AG09309 (cell line): ENCODE data around the gene PRR29.

Source experiments
- DNase-seq: peaks from one replicate; pipeline ENCODE4 v3.0.0-alpha.2; 2010; ENCODE audit warnings: low read depth
- H3K4me3 ChIP-seq: 2 replicates; pipeline ENCODE4 v1.5.1; 2011; ENCODE audit warnings: mild to moderate bottlenecking, low read depth, low read length, moderate library complexity; ENCODE audit not compliant: control insufficient read depth
- TF ChIP-seq, protein P1 (sequence below): IDR thresholded peaks from 2 replicates; pipeline ENCODE4 v1.5.1; 2011; ENCODE audit warnings: mild to moderate bottlenecking, low read depth, low read length, inconsistent platforms; ENCODE audit not compliant: insufficient read depth, control insufficient read depth; ENCODE audit errors: missing control alignments

Gene PRR29

GRCh38 chr17:64001763-64002529, 3.8 kb downstream of the PRR29 start:
- DNase-seq: no peak
- no peak overlapping the region for H3K4me3 ChIP-seq
- TF ChIP-seq, protein P1, sequence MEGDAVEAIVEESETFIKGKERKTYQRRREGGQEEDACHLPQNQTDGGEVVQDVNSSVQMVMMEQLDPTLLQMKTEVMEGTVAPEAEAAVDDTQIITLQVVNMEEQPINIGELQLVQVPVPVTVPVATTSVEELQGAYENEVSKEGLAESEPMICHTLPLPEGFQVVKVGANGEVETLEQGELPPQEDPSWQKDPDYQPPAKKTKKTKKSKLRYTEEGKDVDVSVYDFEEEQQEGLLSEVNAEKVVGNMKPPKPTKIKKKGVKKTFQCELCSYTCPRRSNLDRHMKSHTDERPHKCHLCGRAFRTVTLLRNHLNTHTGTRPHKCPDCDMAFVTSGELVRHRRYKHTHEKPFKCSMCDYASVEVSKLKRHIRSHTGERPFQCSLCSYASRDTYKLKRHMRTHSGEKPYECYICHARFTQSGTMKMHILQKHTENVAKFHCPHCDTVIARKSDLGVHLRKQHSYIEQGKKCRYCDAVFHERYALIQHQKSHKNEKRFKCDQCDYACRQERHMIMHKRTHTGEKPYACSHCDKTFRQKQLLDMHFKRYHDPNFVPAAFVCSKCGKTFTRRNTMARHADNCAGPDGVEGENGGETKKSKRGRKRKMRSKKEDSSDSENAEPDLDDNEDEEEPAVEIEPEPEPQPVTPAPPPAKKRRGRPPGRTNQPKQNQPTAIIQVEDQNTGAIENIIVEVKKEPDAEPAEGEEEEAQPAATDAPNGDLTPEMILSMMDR: no peak

GRCh38 chr17:64002658-64003525, 4.7 kb downstream of the PRR29 start:
- no peak for DNase-seq
- H3K4me3 ChIP-seq: no peak overlapping the region
- TF ChIP-seq, protein P1: no peak

GRCh38 chr17:64003526-64004121, 5.5 kb downstream of the PRR29 start:
- no peak for DNase-seq
- TF ChIP-seq, protein P1: no peak
- H3K4me3 ChIP-seq: no peak overlapping the region

- no peak overlapping the region for H3K4me3 ChIP-seq
- TF ChIP-seq, protein P1: no peak
- no peak for DNase-seq
These were observed 6.1 kb downstream of the PRR29 start for GRCh38 chr17:64004218-64004770.

DNA sequence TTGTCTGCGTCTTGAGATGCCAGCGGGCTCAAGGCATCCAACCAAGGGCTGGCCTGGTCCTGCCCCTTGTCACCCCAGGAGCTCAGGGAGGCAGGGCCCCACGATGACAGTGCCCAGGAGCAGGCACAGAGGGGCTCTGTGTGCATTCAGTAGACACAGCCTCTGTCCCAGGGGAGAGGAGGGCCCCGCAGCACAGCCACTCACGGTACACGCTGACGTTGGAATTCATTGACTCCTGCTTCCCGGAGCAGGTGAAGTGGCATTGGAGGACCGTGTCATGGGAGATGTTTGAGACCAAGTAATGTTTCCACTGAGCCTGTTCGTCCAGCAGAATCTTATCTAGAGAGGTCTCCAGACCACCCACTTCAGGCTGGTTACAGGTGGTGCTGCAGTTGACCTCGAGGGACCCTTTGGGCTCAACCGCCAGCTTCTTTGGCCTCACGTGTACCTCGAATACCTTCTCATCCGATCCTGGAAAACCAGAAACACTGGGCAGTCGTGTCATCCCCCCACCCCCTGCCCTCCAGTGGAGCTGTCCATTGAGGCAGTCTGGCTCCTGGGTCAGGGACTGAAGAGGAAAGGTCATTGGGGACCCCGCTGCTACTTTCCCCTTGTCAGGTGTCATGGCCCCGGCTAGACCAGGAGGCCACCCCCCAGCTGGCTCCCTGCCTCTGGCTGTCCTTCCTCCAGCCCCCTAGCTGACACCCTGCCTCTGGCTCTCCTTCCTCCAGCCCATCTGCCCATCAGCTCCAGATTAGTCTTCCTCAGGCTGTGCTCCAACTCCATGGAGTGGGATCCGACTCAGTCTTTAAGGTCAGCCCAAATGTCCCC, 7.0 kb downstream of the PRR29 start:
- no peak for DNase-seq
- TF ChIP-seq, protein P1: no peak
- H3K4me3 ChIP-seq: no peak overlapping the region
